IPS-NIHi7 (cell line): ENCODE data around the gene C12orf57.
A peak's percentile ranks its signal among the peaks of the same experiment; 100 is the strongest.

Experiments used
- DNase-seq: peaks from one replicate; pipeline ENCODE4 v3.0.0; 2012; ENCODE audit warnings: mixed read lengths; ENCODE audit errors: extremely low spot score

Gene C12orf57

DNA sequence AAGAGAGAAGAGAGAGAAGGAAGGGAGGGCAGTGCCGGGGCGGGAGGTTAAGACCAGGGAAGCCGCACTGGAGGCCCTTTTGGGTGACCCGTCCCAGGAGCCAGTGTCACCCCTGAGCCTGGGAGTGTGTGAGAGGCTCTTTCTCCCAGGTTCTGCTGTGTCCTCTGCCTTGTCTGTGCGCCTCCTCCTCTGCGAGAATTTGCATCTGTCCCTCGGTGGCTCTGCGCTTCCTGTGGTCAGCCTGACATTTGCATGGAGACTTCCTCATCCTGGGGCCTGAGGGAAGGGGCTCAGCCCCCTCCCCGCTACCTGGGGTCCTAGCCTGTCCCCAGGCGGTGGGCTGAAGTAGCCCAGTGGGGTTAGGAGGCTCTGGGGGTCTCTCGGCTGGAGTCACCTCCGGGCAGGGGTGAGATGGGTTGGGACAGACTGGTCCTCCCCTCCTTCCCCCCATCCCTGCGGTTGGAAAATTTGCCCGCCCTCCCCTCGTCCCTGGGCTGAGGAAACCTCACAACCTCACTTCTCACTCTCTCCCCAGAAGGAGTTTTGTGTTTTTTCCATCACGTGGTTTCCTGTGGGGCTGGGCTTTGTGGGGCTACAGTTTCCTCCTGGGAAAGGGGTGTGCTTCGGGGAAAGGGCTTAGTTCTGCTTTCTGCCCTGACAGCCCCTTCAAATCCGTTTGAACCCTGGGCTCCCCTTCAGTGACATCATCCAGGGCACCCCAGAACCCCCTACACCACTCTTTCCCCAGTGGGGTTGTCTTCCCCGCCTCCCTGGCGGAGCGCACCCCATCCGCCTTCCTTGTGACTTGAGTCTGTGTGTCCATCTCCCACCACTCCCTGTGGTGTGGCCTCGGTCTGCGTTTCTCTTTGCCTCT lies 9.9 kb downstream of the C12orf57 start:
- DNase-seq = no peak

GRCh38 chr12:6954316-6955107 lies 10.7 kb downstream of the C12orf57 start:
- DNase-seq = no peak

DNA sequence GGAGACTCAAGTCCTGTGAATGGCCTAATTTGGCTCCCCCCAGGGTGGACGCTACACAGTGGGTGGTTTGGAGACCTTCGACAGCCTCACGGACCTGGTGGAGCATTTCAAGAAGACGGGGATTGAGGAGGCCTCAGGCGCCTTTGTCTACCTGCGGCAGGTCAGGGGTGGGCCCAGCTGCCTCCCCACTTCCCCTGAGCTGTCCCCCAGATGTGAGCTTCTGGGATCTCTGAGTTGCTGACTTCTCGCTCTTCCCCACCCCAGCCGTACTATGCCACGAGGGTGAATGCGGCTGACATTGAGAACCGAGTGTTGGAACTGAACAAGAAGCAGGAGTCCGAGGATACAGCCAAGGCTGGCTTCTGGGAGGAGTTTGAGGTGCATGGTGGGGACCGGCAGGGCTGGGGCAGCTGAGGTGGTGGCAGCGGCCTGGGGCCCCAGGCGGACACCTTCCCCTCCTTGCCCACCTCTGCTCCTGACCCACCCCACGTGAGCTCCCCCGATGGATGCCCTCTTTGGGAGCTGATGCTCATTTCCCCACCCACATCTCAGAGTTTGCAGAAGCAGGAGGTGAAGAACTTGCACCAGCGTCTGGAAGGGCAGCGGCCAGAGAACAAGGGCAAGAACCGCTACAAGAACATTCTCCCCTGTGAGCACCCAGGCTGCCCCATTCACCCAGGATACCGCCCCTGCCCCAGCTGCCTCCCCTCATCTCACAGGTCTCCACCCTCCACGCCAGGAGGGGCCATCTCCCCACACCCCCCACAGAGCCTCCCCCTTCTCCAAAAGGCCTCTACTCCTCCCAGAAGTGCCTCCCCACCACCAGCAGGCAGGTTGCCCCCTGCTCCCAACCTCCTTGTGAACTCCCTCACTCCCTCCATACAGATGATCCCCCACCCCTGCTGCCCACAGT lies 11.5 kb downstream of the C12orf57 start:
- no peak for DNase-seq

- DNase-seq = no peak
These were observed 12.4 kb downstream of the C12orf57 start for GRCh38 chr12:6956021-6956727.

GRCh38 chr12:6957151-6957701 lies 13.4 kb downstream of the C12orf57 start:
- DNase-seq = no peak

DNA sequence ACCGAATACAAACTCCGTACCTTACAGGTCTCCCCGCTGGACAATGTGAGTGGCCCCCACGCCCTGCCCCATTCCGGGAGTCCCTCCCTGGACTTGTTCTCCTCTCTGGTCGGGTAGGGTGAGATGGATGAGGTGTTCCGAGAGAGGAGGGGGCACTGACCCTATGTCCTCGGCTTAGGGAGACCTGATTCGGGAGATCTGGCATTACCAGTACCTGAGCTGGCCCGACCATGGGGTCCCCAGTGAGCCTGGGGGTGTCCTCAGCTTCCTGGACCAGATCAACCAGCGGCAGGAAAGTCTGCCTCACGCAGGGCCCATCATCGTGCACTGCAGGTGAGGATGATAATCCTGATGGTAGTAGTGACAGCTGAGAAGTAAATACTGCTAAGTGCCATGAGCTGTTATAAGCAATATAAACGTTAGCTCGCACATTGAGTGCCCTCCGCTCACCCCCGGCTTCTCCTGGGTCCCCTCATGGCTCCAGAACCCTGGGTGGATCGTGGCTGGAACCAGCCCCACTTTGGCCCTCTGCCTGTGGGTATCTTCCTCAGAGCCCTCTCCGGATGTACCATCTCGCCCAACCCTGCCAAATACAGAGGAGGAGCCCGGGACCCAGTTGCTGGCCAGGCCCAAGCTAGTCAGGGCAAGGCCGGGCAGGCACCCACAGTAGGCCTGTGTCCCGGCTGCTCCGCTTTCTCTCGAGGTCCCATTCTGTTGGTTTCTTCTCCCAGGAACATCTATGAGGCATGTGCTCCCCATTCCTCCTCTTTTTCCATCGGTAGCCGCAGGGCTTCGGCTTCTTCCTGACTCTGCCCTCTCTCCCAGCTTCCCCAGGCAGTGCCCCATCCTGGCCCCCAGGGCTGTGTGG lies 14.2 kb downstream of the C12orf57 start:
- no peak for DNase-seq

DNA sequence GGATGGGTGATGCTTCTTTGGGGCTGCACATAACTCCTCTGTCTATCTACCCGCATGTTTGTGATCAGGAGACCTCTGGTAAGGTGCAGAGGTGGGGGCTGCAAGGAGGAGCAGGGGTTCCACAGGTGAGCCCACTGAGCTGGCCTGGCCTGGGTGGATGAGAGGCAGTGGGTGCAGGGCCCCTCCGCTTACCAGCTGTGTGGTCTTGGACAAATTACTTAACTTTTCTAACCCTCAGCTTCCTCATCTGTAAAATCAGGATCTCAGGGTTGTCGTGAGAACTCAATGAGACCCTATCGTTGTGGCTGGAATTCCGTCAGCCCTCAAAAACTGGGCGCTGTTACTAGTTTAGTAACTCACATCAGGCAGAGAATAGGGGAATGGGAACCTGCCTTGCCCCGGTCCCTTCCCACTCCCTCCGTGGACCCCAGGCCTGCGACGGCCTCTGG lies 14.8 kb downstream of the C12orf57 start:
- DNase-seq = no peak

- DNase-seq = no peak
These were observed 15.4 kb downstream of the C12orf57 start for GRCh38 chr12:6959058-6959804.

DNA sequence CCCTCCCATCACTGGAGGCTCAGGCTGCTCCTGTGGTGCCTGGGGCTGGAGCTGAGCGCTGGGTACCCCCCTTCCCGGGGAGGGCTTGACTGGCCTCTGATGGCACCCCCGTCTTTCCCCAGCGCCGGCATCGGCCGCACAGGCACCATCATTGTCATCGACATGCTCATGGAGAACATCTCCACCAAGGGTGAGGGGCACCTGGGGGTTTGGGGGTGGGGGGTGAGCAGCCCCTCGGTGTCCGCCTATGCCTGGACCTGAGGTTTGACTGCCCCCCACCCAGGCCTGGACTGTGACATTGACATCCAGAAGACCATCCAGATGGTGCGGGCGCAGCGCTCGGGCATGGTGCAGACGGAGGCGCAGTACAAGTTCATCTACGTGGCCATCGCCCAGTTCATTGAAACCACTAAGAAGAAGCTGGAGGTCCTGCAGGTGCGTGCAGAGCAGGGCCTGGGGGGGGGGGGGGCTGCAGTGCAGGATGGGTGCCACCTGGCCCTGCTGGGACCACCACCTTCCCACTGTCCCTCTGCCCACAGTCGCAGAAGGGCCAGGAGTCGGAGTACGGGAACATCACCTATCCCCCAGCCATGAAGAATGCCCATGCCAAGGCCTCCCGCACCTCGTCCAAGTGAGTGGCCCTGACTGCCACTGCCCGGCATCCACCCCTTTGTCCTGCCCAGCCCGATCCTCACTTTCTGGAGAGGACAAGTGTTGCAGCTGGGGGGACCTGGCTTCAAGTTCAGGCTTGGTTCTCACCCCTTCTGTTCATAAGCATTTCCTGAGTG lies 16.2 kb downstream of the C12orf57 start:
- DNase-seq = no peak

GRCh38 chr12:6960593-6961277 lies 16.9 kb downstream of the C12orf57 start:
- no peak for DNase-seq

DNA sequence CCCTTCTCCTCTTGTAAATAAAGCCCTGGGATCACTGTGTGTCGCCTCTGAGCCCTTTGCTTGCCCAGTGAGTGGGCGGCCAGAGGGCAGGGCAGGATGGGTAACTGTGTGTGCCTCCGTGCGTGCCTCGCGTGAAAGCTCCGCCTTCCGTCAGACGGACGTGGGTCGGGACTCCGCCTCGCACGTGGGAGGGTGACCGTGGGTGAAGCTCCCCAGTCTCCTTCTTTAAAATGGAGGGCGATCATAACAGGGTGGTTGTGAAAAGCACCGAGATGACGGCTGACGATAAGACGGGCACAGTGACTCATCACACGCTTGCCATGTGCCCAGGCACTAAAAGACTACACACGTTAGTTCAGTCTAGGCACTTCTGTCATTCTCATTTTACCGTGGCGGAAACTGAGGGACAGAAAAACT lies 17.5 kb downstream of the C12orf57 start:
- no peak for DNase-seq

GRCh38 chr12:6961695-6962284 lies 18.0 kb downstream of the C12orf57 start:
- peak; percentile 83 for DNase-seq

DNA sequence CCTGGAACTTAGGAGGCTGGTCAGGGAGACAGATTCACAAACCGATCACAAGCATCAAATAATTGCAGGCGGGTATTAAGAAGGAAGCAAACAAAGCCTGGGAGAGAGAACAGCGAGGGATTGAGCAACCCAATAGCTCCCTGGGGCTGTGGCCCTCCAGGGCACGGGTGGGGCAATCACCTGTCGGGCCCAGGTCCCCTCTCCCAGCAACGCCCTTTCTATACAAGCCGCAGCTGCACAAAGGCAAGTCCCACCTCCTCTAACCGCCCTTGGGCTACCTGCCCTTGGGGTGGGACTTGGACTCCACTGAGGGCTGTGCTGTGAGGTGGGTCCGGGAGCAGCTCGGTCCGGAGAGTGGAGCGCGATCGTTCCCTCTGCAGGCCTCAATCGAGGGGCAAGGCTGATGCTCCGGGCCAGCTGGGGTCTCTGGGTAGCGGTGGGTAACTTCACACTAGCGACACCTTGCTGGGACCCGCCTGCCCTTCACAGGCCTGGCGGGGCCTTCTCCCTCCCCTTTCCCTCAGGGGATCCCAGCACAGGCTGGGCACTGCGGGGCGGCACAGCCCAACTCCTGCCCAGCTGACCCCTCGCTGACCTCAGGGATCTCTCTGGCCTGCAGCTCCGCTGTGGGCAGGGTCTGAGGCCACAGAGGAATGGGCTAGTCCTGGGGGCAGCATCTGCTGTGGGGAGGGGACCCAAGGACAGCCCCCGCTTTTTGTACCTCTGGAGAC lies 18.6 kb downstream of the C12orf57 start:
- no peak for DNase-seq

GRCh38 chr12:6963016-6963731 lies 19.4 kb downstream of the C12orf57 start:
- DNase-seq = peak; percentile 80

GRCh38 chr12:6963791-6964413 lies 20.1 kb downstream of the C12orf57 start:
- DNase-seq = no peak
